HepG2 (cell line): Measurements from ENCODE around the gene NBPF11. TPM values are rescaled to one million over a fixed set of nuclear protein-coding genes. Genes with fewer than 3 reads are reported as not detected.
"Not testable (repeated sequence)": the region's sequence is repeated elsewhere in the genome, so short reads cannot be mapped to it uniquely, and the experiment has no call there.

Experiments used
- ATAC-seq: fragments of 200-7000 bp; cut with Tn5 transposase; 3 replicates; pipeline ENCODE4 v1.9.1; 2020; ENCODE audit warnings: mild to moderate bottlenecking, moderate library complexity
- BruUV-seq: library from RNA; stranded (reverse); fragments of 400-500 nt; replicated peaks from 2 replicates; lab custom pipeline; 2021; lab: Mats Ljungman, UMichigan
- CTCF ChIA-PET: fragments of 300-600 bp; formaldehyde crosslinking; extraction: SDS; loops from one replicate; lab custom pipeline; 2021; ENCODE audit warnings: low total read pairs, inconsistent platforms, low intra/inter-chr PET ratio; lab: Yijun Ruan, JAX
- POLR2A ChIA-PET: fragments of 350-600 bp; sonication (Branson Sonifier 250); formaldehyde crosslinking; loops from one replicate; lab custom pipeline; 2020; ENCODE audit warnings: antibody characterized with exemption, inconsistent platforms; lab: Yijun Ruan, JAX
- DNase-seq: peaks from one replicate; pipeline ENCODE4 v3.0.0-alpha.2; 2015; ENCODE audit warnings: low spot score
- FAIRE-seq: peaks from 3 replicates; lab custom pipeline; 2011; peaks lifted over from hg19 to GRCh38; lab: Jason Lieb, UNC
- H2AFZ ChIP-seq: one replicate; pipeline ENCODE4 v1.6.1; 2011; ENCODE audit warnings: low read length, inconsistent platforms
- H3K27ac ChIP-seq: fragments of 300-600 bp; 3 replicates; pipeline ENCODE4 v1.8.0; 2011; ENCODE audit warnings: mixed run types, mild to moderate bottlenecking, mixed read lengths, low read length, inconsistent platforms; ENCODE audit not compliant: insufficient read depth; ENCODE audit errors: extremely low read length
- H3K27me3 ChIP-seq, 2 experiments: fragments of 200-600 bp in 1 of 2; 2 replicates in 1 of 2; 3 replicates in 1 of 2; pipeline versions ENCODE4 v1.6.0 to v1.8.0; 2011; ENCODE audit warnings: low read length in 2 of 2, mild to moderate bottlenecking in 2 of 2, moderate library complexity in 2 of 2, inconsistent platforms in 1 of 2; ENCODE audit not compliant: insufficient read depth in 2 of 2, control insufficient read depth in 1 of 2
- H3K36me3 ChIP-seq, 2 experiments: fragments of 200-600 bp in 1 of 2; replicated peaks in 1 of 2; 2 replicates in 1 of 2; 3 replicates in 1 of 2; pipeline versions ENCODE4 v1.5.1 to v1.8.0; 2011; ENCODE audit warnings: low read length in 2 of 2, inconsistent platforms in 1 of 2; ENCODE audit not compliant: insufficient read depth in 2 of 2, control insufficient read depth in 1 of 2
- H3K4me1 ChIP-seq: 2 replicates; pipeline ENCODE4 v1.5.1; 2012; ENCODE audit warnings: low read length, inconsistent platforms; ENCODE audit not compliant: insufficient read depth
- H3K4me2 ChIP-seq: 2 replicates; pipeline ENCODE4 v1.6.0; 2011; ENCODE audit warnings: low read depth, low read length, inconsistent platforms
- H3K4me3 ChIP-seq, 3 experiments: fragments of 200-600 bp in 1 of 3; sonication (generic), shearing (Covaris generic) in 1 of 3; replicated peaks in 1 of 3; 2 replicates each; pipeline ENCODE4 v1.5.1; 2011 to 2016; ENCODE audit warnings: low read length in 3 of 3, inconsistent platforms in 2 of 3, low read depth in 2 of 3, mild to moderate bottlenecking in 2 of 3, control low read depth in 1 of 3, mixed read lengths in 1 of 3; ENCODE audit not compliant: insufficient read depth in 1 of 3
- H3K79me2 ChIP-seq: one replicate; pipeline ENCODE4 v1.6.1; 2011; ENCODE audit warnings: low read length, inconsistent platforms; ENCODE audit not compliant: insufficient read depth
- H3K9ac ChIP-seq: 2 replicates; pipeline ENCODE4 v1.6.0; 2011; ENCODE audit warnings: mild to moderate bottlenecking, low read depth, low read length, inconsistent platforms; ENCODE audit not compliant: insufficient read depth
- H3K9me3 ChIP-seq: 2 replicates; pipeline ENCODE4 v1.5.1; 2012; ENCODE audit warnings: mild to moderate bottlenecking, low read length
- H4K20me1 ChIP-seq: 2 replicates; pipeline ENCODE4 v1.6.0; 2011; ENCODE audit warnings: inconsistent platforms, mild to moderate bottlenecking, low read length, moderate library complexity; ENCODE audit not compliant: insufficient read depth
- CHD4 ChIP-seq: fragments of 200-600 bp; sonication (generic); IDR thresholded peaks from 2 replicates; pipeline ENCODE4 v1.7.0; 2017; ENCODE audit warnings: mild to moderate bottlenecking, low read length, borderline replicate concordance
- SETDB1 ChIP-seq: sonication (generic); formaldehyde crosslinking; IDR thresholded peaks from 2 replicates; pipeline ENCODE4 v1.5.1; 2020; ENCODE audit warnings: missing genetic modification reagents, mild to moderate bottlenecking, borderline replicate concordance
- ZSCAN12 ChIP-seq: sonication (generic); formaldehyde crosslinking; IDR thresholded peaks from 2 replicates; pipeline ENCODE4 v1.9.0; 2021; ENCODE audit warnings: mild to moderate bottlenecking, missing genetic modification reagents
- WGBS: methylation state at CpG from one replicate; pipeline ENCODE4 v1.1.6; 2017; ENCODE audit warnings: low lambda C conversion rate; 5-methylcytosine and 5-hydroxymethylcytosine counted together
- in situ Hi-C: cut with HindIII; loops from 2 replicates; pipeline ENCODE4 v1.10.0; 2017; ENCODE audit warnings: low pct_unique_long_range_greater_than_20kb; ENCODE audit not compliant: extremely low pct_ligation_motif_present
- intact Hi-C: fragments of 100-400 bp; cut with micrococcal nuclease; formaldehyde crosslinking; loops from one replicate; pipeline ENCODE4 v1.10.0; 2022; ENCODE audit not compliant: unreplicated experiment
- polyA plus RNA-seq, 8 experiments: library from polyadenylated mRNA; depleted of rRNA in 3 of 8; stranded (reverse) in 7 of 8; unstranded in 1 of 8; fragments of >200 nt; fragmentation: Illumina TruSeq in 4 of 8; extraction: Trizol in 4 of 8; gene quantifications; 2 replicates each; pipeline versions ENCODE4 v1.2.1 to v1.2.3, GENCODE V29; 2011 to 2016; ENCODE audit warnings: low read depth in 4 of 8, missing spikeins in 1 of 8, mixed read lengths in 1 of 8; ENCODE audit not compliant: insufficient read depth in 1 of 8
- total RNA-seq, 5 experiments: library from RNA; depleted of rRNA; stranded (reverse); fragments of >200 nt; fragmentation: Illumina TruSeq; extraction: Trizol; gene quantifications; 2 replicates each; pipeline ENCODE4 v1.2.3, GENCODE V29; 2016; ENCODE audit warnings: low read depth in 1 of 5

NBPF11 gene
- total and polyA plus RNA-seq, 2 of the 13 experiments (the other 11 are each of a cell fraction or from before 2014, with no cell fraction given) = 5.0 to 8.1 TPM

- H3K36me3 ChIP-seq = no peaks in the 10 kb centered on the region
- H3K27me3 ChIP-seq = no peaks in the 10 kb centered on the region
- H3K4me2 ChIP-seq = no peak overlapping the region
- in situ Hi-C loops = no loop called here
- no peak overlapping the region for H3K9ac ChIP-seq
- no peaks in the 10 kb centered on the region for H4K20me1 ChIP-seq
- H3K4me3 ChIP-seq = no peak overlapping the region
- intact Hi-C loops = no loop called here
- no peak overlapping the region for H2AFZ ChIP-seq
- H3K4me1 ChIP-seq = no peaks in the 10 kb centered on the region
- H3K9me3 ChIP-seq = no peaks in the 10 kb centered on the region
- POLR2A ChIA-PET = no interaction called here
- CTCF ChIA-PET = no interaction called here
- no peak overlapping the region for H3K27ac ChIP-seq
- FAIRE-seq (no peak), ATAC-seq (no peak), DNase-seq (no peak)
- BruUV-seq = no TSS peak
- WGBS = 45% methylated on average over 11 of the region's 11 CpGs
- TF ChIP-seq ZSCAN12 (CRISPR knock-in tag) = no peak
- TF ChIP-seq SETDB1 (CRISPR knock-in tag) = no peak
- no peak for TF ChIP-seq CHD4
- no peaks in the 10 kb centered on the region for H3K79me2 ChIP-seq
These were observed 6.4 kb upstream of the NBPF11 start for GRCh38 chr1:148158341-148159003.

- H3K27me3 ChIP-seq, H3K36me3 ChIP-seq, CTCF ChIA-PET, ATAC-seq, H3K4me2 ChIP-seq, H3K27ac ChIP-seq, H4K20me1 ChIP-seq, intact Hi-C loops, H3K4me1 ChIP-seq, FAIRE-seq, POLR2A ChIA-PET, H3K9me3 ChIP-seq, H2AFZ ChIP-seq, H3K9ac ChIP-seq, H3K79me2 ChIP-seq, BruUV-seq, DNase-seq, in situ Hi-C loops, H3K4me3 ChIP-seq: not testable (repeated sequence)
- 82% methylated on average over 8 of the region's 23 CpGs for WGBS
These were observed 5.7 kb upstream of the NBPF11 start for GRCh38 chr1:148157803-148158202.

- WGBS = 8% methylated on average over 6 of the region's 7 CpGs
- H3K79me2 ChIP-seq, H3K27me3 ChIP-seq, H3K4me1 ChIP-seq, intact Hi-C loops, H3K27ac ChIP-seq, in situ Hi-C loops, H3K4me3 ChIP-seq, CTCF ChIA-PET, H3K36me3 ChIP-seq, ATAC-seq, H3K9me3 ChIP-seq, BruUV-seq, POLR2A ChIA-PET, DNase-seq, FAIRE-seq, H4K20me1 ChIP-seq, H3K9ac ChIP-seq, H2AFZ ChIP-seq: not testable (repeated sequence)
- peak overlapping the region; percentile 36; the same call in 1 of the 2 replicates for H3K4me2 ChIP-seq
These were observed 3.6 kb upstream of the NBPF11 start for GRCh38 chr1:148155494-148156275.

GRCh38 chr1:148152795-148153194 lies 714 bp upstream of the NBPF11 start:
- H3K4me2 ChIP-seq, CTCF ChIA-PET, H3K36me3 ChIP-seq, H3K4me1 ChIP-seq, H3K4me3 ChIP-seq, H3K27ac ChIP-seq, H3K79me2 ChIP-seq, FAIRE-seq, in situ Hi-C loops, BruUV-seq, H3K9me3 ChIP-seq, H4K20me1 ChIP-seq, H2AFZ ChIP-seq, H3K27me3 ChIP-seq, ATAC-seq, DNase-seq, H3K9ac ChIP-seq, POLR2A ChIA-PET, intact Hi-C loops: not testable (repeated sequence)
- 98% methylated on average over 3 of the region's 3 CpGs for whole genome bisulfite sequencing
